LoVo (cell line): ENCODE measurements around the gene AKIRIN2.
"Not testable (repeated sequence)": the region's sequence is repeated elsewhere in the genome, so short reads cannot be mapped to it uniquely, and the experiment has no call there.

Experiments
- DNase-seq: peaks from one replicate; pipeline ENCODE4 v3.0.0-alpha.2; 2016; ENCODE audit warnings: low spot score

AKIRIN2 gene

DNA sequence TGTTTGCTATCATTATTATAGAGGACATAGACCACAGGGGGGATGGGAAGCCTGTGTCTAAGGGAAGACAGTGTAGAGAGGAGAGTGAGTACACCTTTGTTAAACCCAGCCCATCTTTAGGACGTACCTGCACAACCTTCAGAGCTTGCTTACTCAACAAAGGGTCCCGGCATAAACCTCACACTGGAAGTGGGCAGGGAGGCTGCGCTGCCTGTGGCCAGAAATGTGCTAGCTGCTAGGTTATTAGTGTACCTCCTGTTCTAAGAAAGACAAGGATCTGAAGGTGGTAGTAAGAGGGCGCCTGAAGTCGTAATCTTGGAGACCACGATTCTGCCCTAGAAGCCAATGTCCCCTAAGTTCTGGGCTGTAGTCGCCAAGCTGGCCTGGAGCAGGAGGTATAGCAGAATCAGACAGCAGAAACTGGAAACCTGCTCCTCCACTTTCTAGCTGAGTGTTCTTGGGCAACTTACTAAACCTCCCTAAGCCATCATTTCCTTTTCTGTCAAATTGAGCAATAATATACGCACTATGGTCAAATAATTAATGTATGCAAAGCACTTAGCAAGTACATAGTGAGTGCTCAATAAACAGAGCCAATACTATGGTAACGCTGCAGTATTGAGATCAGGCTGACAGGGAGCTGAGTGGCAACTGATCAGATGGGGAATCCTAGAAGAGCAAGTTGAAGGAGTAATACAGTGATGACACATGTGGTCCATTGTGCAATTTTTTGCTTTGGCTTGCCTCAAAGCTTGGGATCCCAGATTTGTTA, 16.8 kb upstream of the AKIRIN2 start:
- DNase-seq: no peak

DNA sequence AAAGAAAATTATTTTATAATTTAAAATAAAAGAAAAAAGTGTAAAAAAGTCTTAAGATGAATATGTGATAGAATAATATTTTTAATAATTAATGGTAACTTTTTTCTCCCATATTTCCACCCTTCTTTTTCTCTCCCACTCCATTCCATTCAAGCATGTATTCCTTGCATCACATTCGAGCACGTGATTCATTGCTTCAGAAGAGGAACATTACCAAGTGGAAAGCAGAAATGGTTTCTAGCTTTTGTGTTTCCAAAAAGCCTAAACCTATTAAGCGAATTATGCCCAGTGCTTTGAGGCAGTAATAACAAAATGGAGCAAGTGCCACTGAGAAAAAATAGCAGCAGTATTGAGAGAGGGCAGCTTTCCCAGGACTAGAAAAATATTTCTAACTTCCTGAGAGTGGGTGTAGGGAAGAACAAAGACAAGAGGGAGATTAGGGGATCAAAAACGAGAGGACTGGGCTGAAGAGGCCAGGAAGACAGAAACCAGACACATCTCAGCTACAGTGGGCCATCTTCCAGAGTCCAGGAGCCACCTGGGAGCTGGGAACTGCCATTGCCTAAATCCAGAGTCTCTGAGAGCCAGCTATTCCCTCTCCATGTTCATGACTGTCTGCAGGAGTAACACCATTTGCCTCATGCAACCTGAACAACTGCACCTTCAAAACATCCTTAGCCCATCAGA, 15.0 kb upstream of the AKIRIN2 start:
- no peak for DNase-seq

DNA sequence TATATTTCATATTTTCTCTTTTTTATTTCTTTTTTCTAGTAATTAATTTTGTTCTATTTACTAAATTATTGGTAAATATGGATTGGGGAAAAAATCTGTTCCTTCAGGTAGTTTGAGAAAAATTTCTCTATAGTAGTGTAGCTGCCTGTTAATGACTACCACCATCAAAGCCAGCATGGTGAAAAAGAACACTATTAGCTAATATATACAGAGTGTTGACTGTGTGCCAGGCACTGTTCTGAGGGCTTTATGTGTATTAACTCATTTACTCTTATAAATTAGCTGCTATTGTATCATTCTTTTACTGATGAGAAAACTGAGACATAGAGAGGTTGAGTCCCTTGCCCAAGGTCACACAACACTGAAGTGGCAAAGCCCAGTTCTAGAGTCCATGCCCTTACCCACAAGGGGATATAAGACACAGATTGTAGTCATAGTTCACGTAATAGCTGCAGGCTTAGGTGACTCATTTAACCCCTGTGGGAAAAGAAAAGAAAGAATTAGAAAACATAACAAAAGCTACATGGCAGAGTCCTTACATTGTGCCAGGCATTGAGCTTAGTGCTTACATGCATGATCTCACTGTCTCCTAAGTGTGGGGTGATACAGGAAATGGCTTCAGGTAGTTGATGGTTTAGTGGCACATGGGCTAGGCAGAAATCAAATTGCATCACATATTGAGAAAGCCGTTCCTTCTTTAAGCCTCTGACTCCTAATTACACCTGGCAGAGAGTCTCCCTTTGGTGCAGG, 12.2 kb upstream of the AKIRIN2 start:
- DNase-seq: no peak

GRCh38 chr6:87712713-87713112, 10.7 kb upstream of the AKIRIN2 start:
- DNase-seq: not testable (repeated sequence)

DNA sequence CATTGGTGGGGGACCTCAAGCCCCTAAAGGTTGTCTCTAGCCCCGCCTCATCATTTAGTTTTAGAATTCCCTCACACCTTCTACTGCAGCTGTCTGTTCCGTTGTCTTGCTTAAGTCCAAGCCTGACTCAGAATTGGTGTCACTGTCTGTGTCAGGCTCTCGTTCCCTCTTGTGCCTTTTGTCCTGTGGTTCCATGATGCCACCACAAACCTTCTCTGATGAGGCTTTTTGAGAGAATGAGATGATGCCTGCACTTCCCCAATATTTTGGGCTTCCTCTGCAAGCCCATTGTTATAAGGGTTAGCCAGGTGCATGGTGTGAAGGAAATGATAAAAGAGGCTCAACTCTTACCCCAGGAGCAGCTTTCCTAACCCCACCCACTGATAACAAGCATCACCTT, 8.1 kb upstream of the AKIRIN2 start:
- no peak for DNase-seq

DNA sequence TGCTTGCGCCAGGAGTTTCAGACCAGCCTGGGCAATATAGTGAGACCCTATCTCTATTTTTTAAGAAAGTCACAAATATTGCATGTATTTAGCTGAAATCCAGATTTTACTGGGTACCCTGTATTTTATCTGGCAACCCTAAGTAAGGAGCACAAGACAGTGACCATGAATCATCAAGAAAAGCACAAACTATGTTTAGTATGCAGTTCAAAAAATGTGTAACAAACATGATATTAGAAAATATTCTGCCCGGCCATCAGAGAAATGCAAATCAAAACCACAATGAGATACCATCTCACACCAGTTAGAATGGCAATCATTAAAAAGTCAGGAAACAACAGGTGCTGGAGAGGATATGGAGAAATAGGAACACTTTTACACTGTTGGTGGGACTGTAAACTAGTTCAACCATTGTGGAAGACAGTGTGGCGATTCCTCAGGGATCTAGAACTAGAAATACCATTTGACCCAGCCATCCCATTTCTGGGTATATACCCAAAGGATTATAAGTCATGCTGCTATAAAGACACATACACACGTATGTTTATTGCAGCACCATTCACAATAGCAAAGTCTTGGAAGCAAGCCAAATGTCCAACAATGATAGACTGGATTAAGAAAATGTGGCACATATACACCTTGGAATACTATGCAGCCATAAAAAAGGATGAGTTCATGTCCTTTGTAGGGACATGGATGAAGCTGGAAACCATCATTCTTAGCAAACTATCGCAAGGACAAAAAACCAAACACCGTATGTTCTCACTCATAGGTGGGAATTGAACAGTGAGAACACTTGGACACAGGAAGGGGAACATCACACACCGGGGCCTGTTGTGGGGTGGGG, 6.8 kb upstream of the AKIRIN2 start:
- not testable (repeated sequence) for DNase-seq

GRCh38 chr6:87706187-87706966, 4.3 kb upstream of the AKIRIN2 start:
- DNase-seq: no peak

GRCh38 chr6:87705070-87705691, 3.1 kb upstream of the AKIRIN2 start:
- DNase-seq: no peak

DNA sequence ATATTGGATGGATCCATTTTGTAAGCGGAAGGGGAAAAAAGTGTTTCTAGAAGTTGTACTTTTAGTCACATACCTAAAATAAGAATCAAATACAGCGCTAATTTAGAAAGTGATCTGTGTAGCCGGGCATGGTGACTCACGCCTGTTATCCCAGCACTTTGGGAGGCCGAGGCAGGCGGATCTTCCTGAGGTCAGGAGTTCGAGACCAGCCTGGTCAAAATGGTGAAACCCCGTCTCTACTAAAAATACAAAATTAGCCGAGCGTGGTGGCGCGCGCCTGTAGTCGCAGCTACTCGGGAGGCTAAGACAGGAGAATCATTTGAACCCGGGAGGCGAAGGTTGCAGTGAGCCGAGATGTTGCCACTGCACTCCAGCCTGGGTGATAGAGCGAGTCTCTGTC, 1.0 kb upstream of the AKIRIN2 start:
- not testable (repeated sequence) for DNase-seq

GRCh38 chr6:87702589-87702945, 534 bp upstream of the AKIRIN2 start:
- DNase-seq: peak; percentile 48

GRCh38 chr6:87701344-87701675, 723 bp downstream of the AKIRIN2 start:
- no peak for DNase-seq

- peak; percentile 66 for DNase-seq
Observed at GRCh38 chr6:87700397-87701343, 1.4 kb downstream of the AKIRIN2 start.

GRCh38 chr6:87699576-87699975, 2.5 kb downstream of the AKIRIN2 start:
- no peak for DNase-seq

DNA sequence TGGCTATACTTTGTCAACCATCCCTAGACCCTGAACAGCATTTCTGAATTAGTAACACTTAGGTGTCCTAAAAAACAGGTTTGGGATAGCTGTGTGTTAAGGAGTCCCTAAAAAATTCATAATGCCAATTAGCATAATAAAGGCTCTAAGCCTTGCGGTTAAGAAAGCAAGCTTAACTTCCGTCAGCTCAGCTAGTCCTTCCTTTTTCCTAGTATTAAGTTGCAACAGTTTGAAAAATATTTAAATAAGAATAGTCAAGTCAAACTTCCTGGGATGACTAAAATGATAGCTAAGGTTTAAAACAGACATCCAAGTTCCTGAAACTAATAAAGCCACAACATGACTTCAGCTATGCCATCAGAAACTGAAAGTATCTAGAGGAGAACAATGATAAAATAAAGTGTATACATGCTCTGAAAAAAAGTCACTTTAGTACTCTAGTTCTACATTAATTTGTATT, 3.5 kb downstream of the AKIRIN2 start:
- no peak for DNase-seq

DNA sequence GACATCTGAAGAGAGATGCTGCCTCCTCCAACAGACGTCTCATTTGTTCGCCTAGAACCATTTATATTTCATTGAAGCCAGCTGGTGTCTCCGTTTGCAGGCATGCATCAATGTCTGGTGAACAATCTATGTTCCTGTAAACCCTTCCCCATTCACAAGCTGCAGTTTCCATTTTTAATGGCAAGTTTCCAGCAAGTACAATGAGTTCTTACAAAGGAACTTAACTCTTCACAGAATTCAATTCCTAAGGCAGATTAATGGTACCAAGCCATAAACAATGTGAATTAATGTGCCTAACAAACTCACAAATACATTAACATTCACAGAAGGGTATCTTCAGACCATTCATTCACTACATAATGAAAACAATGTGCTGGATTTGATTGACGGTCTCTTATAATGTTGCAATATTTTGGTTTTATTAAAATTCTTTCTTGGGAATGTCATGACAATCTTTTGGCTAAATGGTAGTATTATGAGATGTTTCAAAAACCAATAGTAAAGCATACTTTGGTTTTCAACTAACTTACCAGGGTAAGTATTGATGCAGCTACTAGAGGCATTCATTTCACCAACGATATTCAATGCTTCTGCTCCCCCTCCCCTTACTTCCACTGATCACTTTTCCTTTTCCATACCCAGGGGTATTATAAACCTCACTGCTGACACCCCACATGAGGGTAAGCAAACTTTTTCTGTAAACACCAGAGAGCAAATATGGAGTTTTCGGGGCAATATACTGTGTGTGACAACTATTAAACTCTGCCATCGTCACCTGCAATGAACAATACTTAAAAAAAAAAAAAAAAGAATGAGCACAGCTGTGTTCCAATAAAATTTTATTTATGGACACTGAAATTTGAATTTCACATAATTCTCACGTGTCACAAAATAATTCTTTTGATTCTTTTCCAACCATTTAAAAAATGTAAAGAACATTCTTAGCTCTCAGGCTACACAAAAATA, 4.2 kb downstream of the AKIRIN2 start:
- DNase-seq: no peak

DNA sequence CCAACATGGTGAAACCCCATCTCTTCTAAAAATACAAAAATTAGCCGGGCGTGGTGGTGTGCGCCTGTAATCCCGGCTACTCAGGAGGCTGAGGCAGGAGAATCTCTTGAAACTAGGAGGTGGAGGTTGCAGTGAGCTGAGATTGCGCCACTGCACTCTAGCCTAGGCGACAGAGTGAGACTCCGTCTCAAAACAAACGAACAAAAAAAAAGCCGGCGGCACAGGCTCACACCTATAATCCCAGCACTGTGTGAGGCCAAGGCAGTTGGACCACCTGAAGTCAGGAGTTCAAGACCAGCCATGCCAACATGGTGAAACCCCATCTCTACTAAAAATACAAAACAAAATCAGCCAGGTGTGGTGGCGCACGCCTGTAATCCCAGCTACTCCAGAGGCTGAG, 5.2 kb downstream of the AKIRIN2 start:
- not testable (repeated sequence) for DNase-seq

GRCh38 chr6:87692086-87692485, 9.9 kb downstream of the AKIRIN2 start:
- no peak for DNase-seq

DNA sequence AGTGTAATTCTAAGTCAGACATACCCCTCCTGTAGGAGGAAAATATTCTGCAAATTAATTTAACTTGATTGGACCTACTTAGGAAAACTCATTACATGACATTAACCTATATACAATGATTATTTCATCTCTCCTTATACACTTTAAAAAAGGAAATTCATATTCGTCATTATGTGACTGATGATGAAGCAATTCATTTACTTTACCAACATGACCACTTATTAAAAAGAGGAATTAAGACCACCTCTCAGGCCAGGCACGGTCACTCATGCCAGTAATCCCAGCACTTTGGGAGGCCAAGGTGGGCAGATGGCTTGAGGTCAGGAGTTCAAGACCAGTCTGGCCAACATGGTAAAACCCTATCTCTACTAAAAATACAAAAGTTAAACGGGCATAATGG, 11.6 kb downstream of the AKIRIN2 start:
- no peak for DNase-seq
